WTC11 (cell line): ENCODE data around the gene STXBP5. TPM values are rescaled to one million over a fixed set of nuclear protein-coding genes. Genes with fewer than 3 reads are reported as not detected.

ENCODE experiments used
- ATAC-seq: fragments of 200-7000 bp; cut with Tn5 transposase; 2 replicates; pipeline ENCODE4 v1.10.0; 2021; ENCODE audit warnings: mild to moderate bottlenecking, moderate library complexity
- CTCF ChIA-PET: fragments of 300-600 bp; sonication (Branson Sonifier 250); formaldehyde crosslinking; loops from one replicate; lab custom pipeline; 2021; ENCODE audit warnings: antibody characterized with exemption; lab: Charles Lee
- POLR2A ChIA-PET: fragments of 350-600 bp; sonication (Branson Sonifier 250); formaldehyde crosslinking; loops from one replicate; lab custom pipeline; 2021; ENCODE audit warnings: antibody characterized with exemption; lab: Charles Lee
- DNase-seq: peaks from one replicate; pipeline ENCODE4 v3.0.0; 2021; ENCODE audit warnings: low spot score
- H3K27ac Mint-ChIP-seq: 2 replicates; pipeline ENCODE4 v1.8.0; 2021; ENCODE audit warnings: mixed read lengths
- H3K27me3 Mint-ChIP-seq: 2 replicates; pipeline ENCODE4 v1.8.0; 2021; ENCODE audit warnings: low read depth, mild to moderate bottlenecking, moderate library complexity, mixed read lengths
- H3K36me3 Mint-ChIP-seq: 2 replicates; pipeline ENCODE4 v1.8.0; 2021; ENCODE audit warnings: mixed read lengths
- H3K4me1 Mint-ChIP-seq: 2 replicates; pipeline ENCODE4 v1.8.0; 2022; ENCODE audit warnings: mixed read lengths
- H3K4me3 Mint-ChIP-seq: 2 replicates; pipeline ENCODE4 v1.8.0; 2021; ENCODE audit warnings: mild to moderate bottlenecking, moderate library complexity, mixed read lengths
- H3K9me3 Mint-ChIP-seq: 2 replicates; pipeline ENCODE4 v1.8.0; 2021; ENCODE audit warnings: mixed read lengths
- GRHL2 ChIP-seq: fragments of 250-450 bp; sonication (Bioruptor Pico); IDR thresholded peaks from 2 replicates; pipeline ENCODE4 v1.8.0; 2022; ENCODE audit warnings: mild to moderate bottlenecking, moderate library complexity; ENCODE audit not compliant: insufficient replicate concordance, severe bottlenecking
- IRF2 ChIP-seq: sonication (generic); formaldehyde crosslinking; IDR thresholded peaks from 2 replicates; pipeline ENCODE4 v1.8.0; 2022; ENCODE audit warnings: low read depth, missing genetic modification reagents, borderline replicate concordance
- KAT7 ChIP-seq: sonication (generic); formaldehyde crosslinking; IDR thresholded peaks from 2 replicates; pipeline ENCODE4 v1.8.1; 2023; ENCODE audit warnings: missing genetic modification reagents, mild to moderate bottlenecking, borderline replicate concordance
- MYBL2 ChIP-seq: sonication (generic); formaldehyde crosslinking; IDR thresholded peaks from 2 replicates; pipeline ENCODE4 v1.8.1; 2023; ENCODE audit warnings: mild to moderate bottlenecking, moderate library complexity, missing genetic modification reagents
- NFE2L1 ChIP-seq: sonication (generic); formaldehyde crosslinking; IDR thresholded peaks from 2 replicates; pipeline ENCODE4 v1.8.1; 2023; ENCODE audit warnings: missing genetic modification reagents
- NR2C2 ChIP-seq: sonication (generic); formaldehyde crosslinking; IDR thresholded peaks from 2 replicates; pipeline ENCODE4 v1.8.0; 2022; ENCODE audit warnings: mild to moderate bottlenecking, missing genetic modification reagents
- NR3C1 ChIP-seq: sonication (generic); formaldehyde crosslinking; conservative IDR thresholded peaks from 2 replicates; pipeline ENCODE4 v1.8.1; 2023; ENCODE audit warnings: low read depth, mild to moderate bottlenecking, missing genetic modification reagents
- RORB ChIP-seq: fragments of 250-450 bp; sonication (Bioruptor Pico); IDR thresholded peaks from 2 replicates; pipeline ENCODE4 v1.9.0; 2021; ENCODE audit warnings: mild to moderate bottlenecking
- SMAD4 ChIP-seq: sonication (generic); formaldehyde crosslinking; IDR thresholded peaks from 2 replicates; pipeline ENCODE4 v1.8.0; 2022; ENCODE audit warnings: mild to moderate bottlenecking, missing genetic modification reagents
- SP1 ChIP-seq: sonication (generic); formaldehyde crosslinking; conservative IDR thresholded peaks from 2 replicates; pipeline ENCODE4 v1.8.1; 2022; ENCODE audit warnings: missing genetic modification reagents
- TEAD1 ChIP-seq: sonication (generic); formaldehyde crosslinking; IDR thresholded peaks from 2 replicates; pipeline ENCODE4 v1.8.0; 2022; ENCODE audit warnings: mild to moderate bottlenecking, missing genetic modification reagents
- TEAD4 ChIP-seq: sonication (generic); formaldehyde crosslinking; IDR thresholded peaks from 2 replicates; pipeline ENCODE4 v1.8.0; 2022; ENCODE audit warnings: mild to moderate bottlenecking, missing genetic modification reagents
- ZNF138 ChIP-seq: sonication (generic); formaldehyde crosslinking; conservative IDR thresholded peaks from 2 replicates; pipeline ENCODE4 v1.8.1; 2022; ENCODE audit warnings: mild to moderate bottlenecking, moderate library complexity, missing genetic modification reagents
- ZNF219 ChIP-seq: sonication (generic); formaldehyde crosslinking; IDR thresholded peaks from 2 replicates; pipeline ENCODE4 v1.8.0; 2023; ENCODE audit warnings: missing genetic modification reagents, mild to moderate bottlenecking, borderline replicate concordance
- ZNF671 ChIP-seq: fragments of 250-450 bp; sonication (Bioruptor Pico); IDR thresholded peaks from 2 replicates; pipeline ENCODE4 v1.8.0; 2021; ENCODE audit warnings: mild to moderate bottlenecking
- total RNA-seq: library from RNA; stranded (reverse); gene quantifications from 3 replicates; pipeline ENCODE4 v1.2.3, GENCODE V29; 2021
- TF ChIP-seq, protein P1 (sequence below): sonication (generic); formaldehyde crosslinking; IDR thresholded peaks from 2 replicates; pipeline ENCODE4 v1.8.1; 2023; ENCODE audit warnings: mild to moderate bottlenecking, missing genetic modification reagents
- TF ChIP-seq, protein P2 (sequence below): sonication (generic); formaldehyde crosslinking; IDR thresholded peaks from 2 replicates; pipeline ENCODE4 v1.8.0; 2022; ENCODE audit warnings: missing genetic modification reagents
- TF ChIP-seq, protein P3 (sequence below): fragments of 250-450 bp; sonication (Bioruptor Pico); IDR thresholded peaks from 2 replicates; pipeline ENCODE4 v1.9.0; 2021; ENCODE audit warnings: moderate library complexity, mild to moderate bottlenecking, inconsistent platforms, borderline replicate concordance
- TF ChIP-seq, protein P4 (sequence below): fragments of 200-600 bp; IDR thresholded peaks from 2 replicates; pipeline ENCODE4 v1.8.0; 2022; ENCODE audit warnings: antibody characterized with exemption
- TF ChIP-seq, protein P5 (sequence below): sonication (generic); formaldehyde crosslinking; IDR thresholded peaks from 2 replicates; pipeline ENCODE4 v1.8.1; 2023; ENCODE audit warnings: mild to moderate bottlenecking, missing genetic modification reagents
- TF ChIP-seq, protein P6 (sequence below): sonication (generic); formaldehyde crosslinking; IDR thresholded peaks from 2 replicates; pipeline ENCODE4 v1.8.1; 2022; ENCODE audit warnings: mild to moderate bottlenecking, missing genetic modification reagents, moderate library complexity, borderline replicate concordance

STXBP5 gene
- total RNA-seq, 1 experiment from 2014 or later: 13.2 TPM

DNA sequence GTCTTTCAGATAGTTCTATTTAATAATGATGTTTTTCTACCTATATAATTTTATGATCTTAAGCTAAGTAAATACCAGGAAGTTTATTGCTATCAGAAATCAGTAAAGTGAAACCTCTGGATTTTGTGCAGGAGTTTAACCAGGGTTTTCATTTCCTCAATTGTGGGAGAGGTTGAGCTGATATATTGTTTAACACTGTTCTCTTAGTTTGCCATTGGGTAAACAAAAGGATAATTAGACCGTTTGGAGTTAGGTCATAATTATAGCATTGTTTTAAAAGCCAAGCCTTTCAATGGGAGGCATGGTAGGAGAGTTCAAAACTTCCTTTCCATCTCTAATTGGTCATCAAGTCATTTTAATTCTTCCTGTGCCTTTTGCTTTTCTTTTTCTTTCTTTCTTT, 58.7 kb downstream of the STXBP5 start (continued):
- TF ChIP-seq, protein P1, sequence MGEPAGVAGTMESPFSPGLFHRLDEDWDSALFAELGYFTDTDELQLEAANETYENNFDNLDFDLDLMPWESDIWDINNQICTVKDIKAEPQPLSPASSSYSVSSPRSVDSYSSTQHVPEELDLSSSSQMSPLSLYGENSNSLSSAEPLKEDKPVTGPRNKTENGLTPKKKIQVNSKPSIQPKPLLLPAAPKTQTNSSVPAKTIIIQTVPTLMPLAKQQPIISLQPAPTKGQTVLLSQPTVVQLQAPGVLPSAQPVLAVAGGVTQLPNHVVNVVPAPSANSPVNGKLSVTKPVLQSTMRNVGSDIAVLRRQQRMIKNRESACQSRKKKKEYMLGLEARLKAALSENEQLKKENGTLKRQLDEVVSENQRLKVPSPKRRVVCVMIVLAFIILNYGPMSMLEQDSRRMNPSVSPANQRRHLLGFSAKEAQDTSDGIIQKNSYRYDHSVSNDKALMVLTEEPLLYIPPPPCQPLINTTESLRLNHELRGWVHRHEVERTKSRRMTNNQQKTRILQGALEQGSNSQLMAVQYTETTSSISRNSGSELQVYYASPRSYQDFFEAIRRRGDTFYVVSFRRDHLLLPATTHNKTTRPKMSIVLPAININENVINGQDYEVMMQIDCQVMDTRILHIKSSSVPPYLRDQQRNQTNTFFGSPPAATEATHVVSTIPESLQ (CRISPR knock-in tag): no peak
- TF ChIP-seq, protein P2, sequence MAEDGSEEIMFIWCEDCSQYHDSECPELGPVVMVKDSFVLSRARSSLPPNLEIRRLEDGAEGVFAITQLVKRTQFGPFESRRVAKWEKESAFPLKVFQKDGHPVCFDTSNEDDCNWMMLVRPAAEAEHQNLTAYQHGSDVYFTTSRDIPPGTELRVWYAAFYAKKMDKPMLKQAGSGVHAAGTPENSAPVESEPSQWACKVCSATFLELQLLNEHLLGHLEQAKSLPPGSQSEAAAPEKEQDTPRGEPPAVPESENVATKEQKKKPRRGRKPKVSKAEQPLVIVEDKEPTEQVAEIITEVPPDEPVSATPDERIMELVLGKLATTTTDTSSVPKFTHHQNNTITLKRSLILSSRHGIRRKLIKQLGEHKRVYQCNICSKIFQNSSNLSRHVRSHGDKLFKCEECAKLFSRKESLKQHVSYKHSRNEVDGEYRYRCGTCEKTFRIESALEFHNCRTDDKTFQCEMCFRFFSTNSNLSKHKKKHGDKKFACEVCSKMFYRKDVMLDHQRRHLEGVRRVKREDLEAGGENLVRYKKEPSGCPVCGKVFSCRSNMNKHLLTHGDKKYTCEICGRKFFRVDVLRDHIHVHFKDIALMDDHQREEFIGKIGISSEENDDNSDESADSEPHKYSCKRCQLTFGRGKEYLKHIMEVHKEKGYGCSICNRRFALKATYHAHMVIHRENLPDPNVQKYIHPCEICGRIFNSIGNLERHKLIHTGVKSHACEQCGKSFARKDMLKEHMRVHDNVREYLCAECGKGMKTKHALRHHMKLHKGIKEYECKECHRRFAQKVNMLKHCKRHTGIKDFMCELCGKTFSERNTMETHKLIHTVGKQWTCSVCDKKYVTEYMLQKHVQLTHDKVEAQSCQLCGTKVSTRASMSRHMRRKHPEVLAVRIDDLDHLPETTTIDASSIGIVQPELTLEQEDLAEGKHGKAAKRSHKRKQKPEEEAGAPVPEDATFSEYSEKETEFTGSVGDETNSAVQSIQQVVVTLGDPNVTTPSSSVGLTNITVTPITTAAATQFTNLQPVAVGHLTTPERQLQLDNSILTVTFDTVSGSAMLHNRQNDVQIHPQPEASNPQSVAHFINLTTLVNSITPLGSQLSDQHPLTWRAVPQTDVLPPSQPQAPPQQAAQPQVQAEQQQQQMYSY (CRISPR knock-in tag): no peak
- TF ChIP-seq TEAD4 (CRISPR knock-in tag) (no peak), NR2C2 (CRISPR knock-in tag) (no peak), SP1 (no peak)

DNA sequence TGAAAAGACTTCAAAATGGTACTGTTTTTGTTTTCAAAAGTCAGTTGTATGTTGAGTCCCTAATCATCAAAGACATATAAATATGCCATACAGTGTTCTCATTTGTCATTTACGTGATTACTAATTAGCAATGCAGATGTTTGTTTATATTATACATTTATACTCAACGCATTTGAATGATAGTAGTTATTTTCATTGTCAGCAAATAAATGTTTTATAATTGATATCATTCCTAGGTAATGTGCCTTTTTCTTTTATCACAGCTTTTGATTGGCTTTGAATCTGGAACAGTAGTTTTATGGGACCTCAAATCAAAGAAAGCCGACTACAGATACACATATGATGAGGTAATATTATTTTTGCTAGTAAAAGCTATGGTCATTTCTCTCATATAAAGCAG, 62.6 kb downstream of the STXBP5 start:
- Mint-ChIP-seq H3K27me3 (no peaks in the 10 kb centered on the region), H3K27ac (no peak overlapping the region), H3K4me3 (no peak overlapping the region), H3K36me3 (peaks cover 7% of the 10 kb centered on the region), H3K9me3 (no peaks in the 10 kb centered on the region), H3K4me1 (no peaks in the 10 kb centered on the region)
- ATAC-seq (no peak), DNase-seq (no peak)
- ChIA-PET POLR2A (no interaction called here), CTCF (no interaction called here)
- TF ChIP-seq TEAD1: no peak
- no peak for TF ChIP-seq MYBL2 (CRISPR knock-in tag)
- TF ChIP-seq KAT7 (CRISPR knock-in tag): no peak
- no peak for TF ChIP-seq IRF2 (CRISPR knock-in tag)
- TF ChIP-seq SMAD4 (CRISPR knock-in tag): no peak
- TF ChIP-seq GRHL2 (CRISPR knock-in tag): no peak
- no peak for TF ChIP-seq TEAD4 (CRISPR knock-in tag)
- TF ChIP-seq, protein P3, sequence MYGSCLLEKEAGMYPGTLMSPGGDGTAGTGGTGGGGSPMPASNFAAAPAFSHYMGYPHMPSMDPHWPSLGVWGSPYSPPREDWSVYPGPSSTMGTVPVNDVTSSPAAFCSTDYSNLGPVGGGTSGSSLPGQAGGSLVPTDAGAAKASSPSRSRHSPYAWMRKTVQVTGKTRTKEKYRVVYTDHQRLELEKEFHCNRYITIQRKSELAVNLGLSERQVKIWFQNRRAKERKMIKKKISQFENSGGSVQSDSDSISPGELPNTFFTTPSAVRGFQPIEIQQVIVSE: no peak
- TF ChIP-seq, protein P4, sequence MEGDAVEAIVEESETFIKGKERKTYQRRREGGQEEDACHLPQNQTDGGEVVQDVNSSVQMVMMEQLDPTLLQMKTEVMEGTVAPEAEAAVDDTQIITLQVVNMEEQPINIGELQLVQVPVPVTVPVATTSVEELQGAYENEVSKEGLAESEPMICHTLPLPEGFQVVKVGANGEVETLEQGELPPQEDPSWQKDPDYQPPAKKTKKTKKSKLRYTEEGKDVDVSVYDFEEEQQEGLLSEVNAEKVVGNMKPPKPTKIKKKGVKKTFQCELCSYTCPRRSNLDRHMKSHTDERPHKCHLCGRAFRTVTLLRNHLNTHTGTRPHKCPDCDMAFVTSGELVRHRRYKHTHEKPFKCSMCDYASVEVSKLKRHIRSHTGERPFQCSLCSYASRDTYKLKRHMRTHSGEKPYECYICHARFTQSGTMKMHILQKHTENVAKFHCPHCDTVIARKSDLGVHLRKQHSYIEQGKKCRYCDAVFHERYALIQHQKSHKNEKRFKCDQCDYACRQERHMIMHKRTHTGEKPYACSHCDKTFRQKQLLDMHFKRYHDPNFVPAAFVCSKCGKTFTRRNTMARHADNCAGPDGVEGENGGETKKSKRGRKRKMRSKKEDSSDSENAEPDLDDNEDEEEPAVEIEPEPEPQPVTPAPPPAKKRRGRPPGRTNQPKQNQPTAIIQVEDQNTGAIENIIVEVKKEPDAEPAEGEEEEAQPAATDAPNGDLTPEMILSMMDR: no peak
- no peak for TF ChIP-seq ZNF138 (CRISPR knock-in tag)
- TF ChIP-seq ZNF671 (CRISPR knock-in tag): no peak
- no peak for TF ChIP-seq ZNF219 (CRISPR knock-in tag)

DNA sequence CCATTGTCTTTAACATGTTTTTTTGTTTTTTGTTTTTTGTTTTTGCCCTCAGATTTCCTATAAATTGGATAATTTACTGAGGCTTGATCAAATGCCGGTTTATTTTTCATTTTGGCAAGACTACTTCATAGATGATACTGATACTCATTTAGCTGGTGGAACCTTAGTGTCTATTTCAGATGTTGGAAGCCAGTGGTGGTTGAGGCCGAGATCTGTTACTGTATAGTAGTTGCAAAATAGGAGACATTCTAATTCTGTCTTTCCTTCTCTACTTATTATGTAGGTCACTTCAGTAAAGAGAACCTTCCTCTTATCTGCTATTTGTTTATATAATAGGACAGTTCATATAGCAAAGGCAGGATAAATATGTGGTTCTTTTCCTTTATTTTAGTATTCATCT, 63.4 kb downstream of the STXBP5 start:
- H3K36me3 Mint-ChIP-seq: peaks cover 9% of the 10 kb centered on the region
- H3K9me3 Mint-ChIP-seq: no peaks in the 10 kb centered on the region
- H3K27me3 Mint-ChIP-seq: no peaks in the 10 kb centered on the region
- H3K4me3 Mint-ChIP-seq: no peak overlapping the region
- H3K4me1 Mint-ChIP-seq: no peaks in the 10 kb centered on the region
- ATAC-seq (no peak), DNase-seq (no peak)
- ChIA-PET POLR2A (no interaction called here), CTCF (no interaction called here)
- no peak overlapping the region for H3K27ac Mint-ChIP-seq
- TF ChIP-seq RORB (CRISPR knock-in tag) (no peak), NR3C1 (no peak), NFE2L1 (CRISPR knock-in tag) (no peak)
- TF ChIP-seq, protein P5, sequence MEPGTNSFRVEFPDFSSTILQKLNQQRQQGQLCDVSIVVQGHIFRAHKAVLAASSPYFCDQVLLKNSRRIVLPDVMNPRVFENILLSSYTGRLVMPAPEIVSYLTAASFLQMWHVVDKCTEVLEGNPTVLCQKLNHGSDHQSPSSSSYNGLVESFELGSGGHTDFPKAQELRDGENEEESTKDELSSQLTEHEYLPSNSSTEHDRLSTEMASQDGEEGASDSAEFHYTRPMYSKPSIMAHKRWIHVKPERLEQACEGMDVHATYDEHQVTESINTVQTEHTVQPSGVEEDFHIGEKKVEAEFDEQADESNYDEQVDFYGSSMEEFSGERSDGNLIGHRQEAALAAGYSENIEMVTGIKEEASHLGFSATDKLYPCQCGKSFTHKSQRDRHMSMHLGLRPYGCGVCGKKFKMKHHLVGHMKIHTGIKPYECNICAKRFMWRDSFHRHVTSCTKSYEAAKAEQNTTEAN: no peak
- TF ChIP-seq, protein P6, sequence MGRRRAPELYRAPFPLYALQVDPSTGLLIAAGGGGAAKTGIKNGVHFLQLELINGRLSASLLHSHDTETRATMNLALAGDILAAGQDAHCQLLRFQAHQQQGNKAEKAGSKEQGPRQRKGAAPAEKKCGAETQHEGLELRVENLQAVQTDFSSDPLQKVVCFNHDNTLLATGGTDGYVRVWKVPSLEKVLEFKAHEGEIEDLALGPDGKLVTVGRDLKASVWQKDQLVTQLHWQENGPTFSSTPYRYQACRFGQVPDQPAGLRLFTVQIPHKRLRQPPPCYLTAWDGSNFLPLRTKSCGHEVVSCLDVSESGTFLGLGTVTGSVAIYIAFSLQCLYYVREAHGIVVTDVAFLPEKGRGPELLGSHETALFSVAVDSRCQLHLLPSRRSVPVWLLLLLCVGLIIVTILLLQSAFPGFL (CRISPR knock-in tag): no peak
- TF ChIP-seq, protein P3: no peak
